Measurements from ENCODE around the gene SLC35A5.

DNA sequence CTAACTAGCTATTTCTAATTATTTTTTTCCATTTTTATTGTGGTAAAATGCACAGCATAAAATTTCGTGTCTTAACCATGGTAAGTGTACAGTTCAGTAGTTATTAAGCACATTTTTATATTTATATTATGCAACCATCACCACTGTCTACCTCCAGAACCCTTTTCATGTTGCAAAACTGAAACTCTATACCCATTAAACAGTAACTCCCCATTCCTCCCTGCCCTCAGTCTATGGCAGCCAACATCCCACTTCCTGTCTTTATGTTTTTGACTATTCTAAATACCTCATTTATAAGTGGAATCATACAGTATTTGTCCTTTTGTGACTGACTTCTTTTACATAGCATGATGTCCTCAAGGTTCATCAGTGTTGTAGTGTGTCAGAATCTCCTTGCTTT, 25.5 kb downstream of the SLC35A5 start:
- TF ChIP-seq, protein P1, sequence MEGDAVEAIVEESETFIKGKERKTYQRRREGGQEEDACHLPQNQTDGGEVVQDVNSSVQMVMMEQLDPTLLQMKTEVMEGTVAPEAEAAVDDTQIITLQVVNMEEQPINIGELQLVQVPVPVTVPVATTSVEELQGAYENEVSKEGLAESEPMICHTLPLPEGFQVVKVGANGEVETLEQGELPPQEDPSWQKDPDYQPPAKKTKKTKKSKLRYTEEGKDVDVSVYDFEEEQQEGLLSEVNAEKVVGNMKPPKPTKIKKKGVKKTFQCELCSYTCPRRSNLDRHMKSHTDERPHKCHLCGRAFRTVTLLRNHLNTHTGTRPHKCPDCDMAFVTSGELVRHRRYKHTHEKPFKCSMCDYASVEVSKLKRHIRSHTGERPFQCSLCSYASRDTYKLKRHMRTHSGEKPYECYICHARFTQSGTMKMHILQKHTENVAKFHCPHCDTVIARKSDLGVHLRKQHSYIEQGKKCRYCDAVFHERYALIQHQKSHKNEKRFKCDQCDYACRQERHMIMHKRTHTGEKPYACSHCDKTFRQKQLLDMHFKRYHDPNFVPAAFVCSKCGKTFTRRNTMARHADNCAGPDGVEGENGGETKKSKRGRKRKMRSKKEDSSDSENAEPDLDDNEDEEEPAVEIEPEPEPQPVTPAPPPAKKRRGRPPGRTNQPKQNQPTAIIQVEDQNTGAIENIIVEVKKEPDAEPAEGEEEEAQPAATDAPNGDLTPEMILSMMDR (IDR thresholded peaks at IDR 0.05) = no peak
- TF ChIP-seq TCF7L2 (IDR thresholded peaks at IDR 0.05; ENCODE audit: low read depth, low read length) = no peak
